T-cell (primary cell): ENCODE measurements around the gene CYP3A7. TPM values are rescaled to one million over a fixed set of nuclear protein-coding genes. Genes with fewer than 3 reads are reported as not detected.

Source experiments
- ATAC-seq, 4 experiments: fragments of 200-7000 bp in 3 of 4; fragments of 150-1000 bp in 1 of 4; cut with Tn5 transposase; replicated peaks in 1 of 4; 1 replicate in 3 of 4; 2 replicates in 1 of 4; pipeline ENCODE4 v1.10.0; 2021; ENCODE audit warnings: moderate library complexity in 3 of 4, mild to moderate bottlenecking in 2 of 4, moderate number of reproducible peaks in 1 of 4
- CTCF ChIA-PET, 2 donors: fragments of 300-600 bp; sonication (Branson Sonifier 250); formaldehyde crosslinking; loops; one replicate each; lab custom pipeline; 2022; ENCODE audit warnings: antibody characterized with exemption in 2 of 2; lab: Charles Lee
- POLR2A ChIA-PET, 2 donors: fragments of 300-600 bp; sonication (Branson Sonifier 250); formaldehyde crosslinking; loops; one replicate each; lab custom pipeline; 2022; ENCODE audit warnings: antibody characterized with exemption in 2 of 2; lab: Charles Lee
- DNase-seq, 35 experiments: peaks; one replicate each; pipeline versions ENCODE4 v3.0.0 to v3.0.0-alpha.2; 2013 to 2023
- H3K27ac ChIP-seq: one replicate; pipeline ENCODE4 v1.5.1; 2013; ENCODE audit warnings: low read length
- H3K27me3 ChIP-seq, 2 experiments: replicated peaks in 1 of 2; 1 replicate in 1 of 2; 2 replicates in 1 of 2; pipeline versions ENCODE4 v1.6.1 to v1.7.0; 2013; ENCODE audit warnings: low read length in 1 of 2, mixed read lengths in 1 of 2; ENCODE audit not compliant: control insufficient read depth in 2 of 2, insufficient read depth in 2 of 2; ENCODE audit errors: extremely low read depth in 1 of 2
- H3K36me3 ChIP-seq, 2 donors: 1 replicate in 1 of 2; 2 replicates in 1 of 2; pipeline versions ENCODE4 v1.6.1 to v1.7.0; 2013; ENCODE audit warnings: low read length in 1 of 2; ENCODE audit not compliant: control insufficient read depth in 2 of 2, insufficient read depth in 1 of 2; ENCODE audit errors: extremely low read depth in 1 of 2
- H3K4me1 ChIP-seq, 2 experiments: 1 replicate in 1 of 2; 2 replicates in 1 of 2; pipeline versions ENCODE4 v1.6.1 to v1.7.0; 2013; ENCODE audit warnings: low read length in 2 of 2, mixed read lengths in 1 of 2; ENCODE audit not compliant: insufficient read depth in 2 of 2, control insufficient read depth in 1 of 2; ENCODE audit errors: extremely low read depth in 1 of 2
- H3K4me3 ChIP-seq, 2 donors: 1 replicate in 1 of 2; 2 replicates in 1 of 2; pipeline versions ENCODE4 v1.5.1 to v1.7.0; 2013; ENCODE audit warnings: mild to moderate bottlenecking in 2 of 2, low read length in 1 of 2, moderate library complexity in 1 of 2; ENCODE audit not compliant: control insufficient read depth in 1 of 2; ENCODE audit errors: extremely low read depth in 1 of 2
- H3K9me3 ChIP-seq: 2 replicates; pipeline ENCODE4 v1.7.0; 2013
- H3K27ac Mint-ChIP-seq, 2 donors: one replicate each; pipeline ENCODE4 v1.8.0; 2020 to 2021; ENCODE audit warnings: mild to moderate bottlenecking in 2 of 2, mixed read lengths in 2 of 2
- H3K27me3 Mint-ChIP-seq, 2 donors: one replicate each; pipeline ENCODE4 v1.8.0; 2021 to 2022; ENCODE audit warnings: mixed read lengths in 2 of 2
- H3K36me3 Mint-ChIP-seq: one replicate; pipeline ENCODE4 v1.8.0; 2021; ENCODE audit warnings: mixed read lengths
- H3K4me1 Mint-ChIP-seq, 3 donors: one replicate each; pipeline ENCODE4 v1.8.0; 2020 to 2022; ENCODE audit warnings: mixed read lengths in 3 of 3, mild to moderate bottlenecking in 1 of 3
- H3K4me3 Mint-ChIP-seq, 3 donors: one replicate each; pipeline ENCODE4 v1.8.0; 2020 to 2022; ENCODE audit warnings: mild to moderate bottlenecking in 3 of 3, mixed read lengths in 3 of 3, moderate library complexity in 3 of 3
- H3K9me3 Mint-ChIP-seq, 3 donors: one replicate each; pipeline ENCODE4 v1.8.0; 2020 to 2022; ENCODE audit warnings: mixed read lengths in 3 of 3
- WGBS: methylation state at CpG from one replicate; pipeline ENCODE4 v1.1.5; 2013; ENCODE audit warnings: missing lambda C conversion rate; ENCODE audit not compliant: insufficient coverage; 5-methylcytosine and 5-hydroxymethylcytosine counted together
- total RNA-seq, 35 experiments: library from RNA in 6 of 35; stranded (reverse) in 6 of 35; fragments of 120-200 nt in 1 of 35; gene quantifications; one replicate each; pipeline versions ENCODE4 v1.2.1 to v1.2.4 and lab custom pipeline; 2013 to 2026

CYP3A7 gene
- not detected for total RNA-seq
- total RNA-seq (2013): not detected
- total RNA-seq (lab: John Stamatoyannopoulos, UW): 0 reads per million in 29 experiments

- H3K9me3 ChIP-seq: no peaks in the 10 kb centered on the region
- Mint-ChIP-seq H3K9me3 (no peaks in the 10 kb centered on the region), H3K36me3 (peaks cover 34% of the 10 kb centered on the region), H3K27ac (no peak within 1 kb of the TSS), H3K4me1 (no peaks in the 10 kb centered on the region), H3K27me3 (no peaks in the 10 kb centered on the region), H3K4me3 (no peak within 1 kb of the TSS)
- no peak within 1 kb of the TSS for H3K27ac ChIP-seq
- ChIA-PET POLR2A (no interaction called here), CTCF (interaction anchor here in 1 of 2 donors (0.8 kb wide), 1 partner anchor 118 kb away, joined by 3 read pairs; no protein-coding TSS in a partner anchor)
- H3K4me3 ChIP-seq: no peak within 1 kb of the TSS
- DNase-seq (no peak), ATAC-seq (no peak)
- no peaks in the 10 kb centered on the region for H3K36me3 ChIP-seq
- WGBS: no CpG with 5 or more reads among the region's 5 CpGs
- H3K27me3 ChIP-seq: no peaks in the 10 kb centered on the region
- H3K4me1 ChIP-seq: no peaks in the 10 kb centered on the region
These were observed at the start of gene CYP3A7 for GRCh38 chr7:99734987-99735386. Gene CYP3A7, minus strand, starts transcription at chr7:99735196. Its CDS starts 103 bp downstream, at chr7:99735093.

DNA sequence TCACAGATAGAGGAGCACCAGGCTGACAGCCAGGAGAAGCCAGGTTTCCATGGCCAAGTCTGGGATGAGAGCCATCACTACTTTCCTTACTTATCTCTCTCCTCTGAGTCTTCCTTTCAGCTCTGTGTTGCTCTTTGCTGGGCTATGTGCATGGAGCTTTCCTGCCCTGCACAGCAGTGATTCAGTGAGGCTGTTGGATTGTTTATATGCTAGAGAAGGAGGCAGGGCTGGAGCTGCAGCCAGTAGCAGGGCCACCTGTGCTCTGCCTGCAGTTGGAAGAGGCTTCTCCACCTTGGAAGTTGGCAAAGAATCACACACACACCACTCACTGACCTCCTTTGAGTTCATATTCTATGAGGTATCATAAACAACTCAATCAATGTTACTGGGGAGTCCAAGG, 49.0 kb upstream of the CYP3A7 start, which contains the start of gene CYP3A4:
Gene CYP3A4, minus strand, starts transcription at position 178 of the 400 bp plus-strand sequence. Its CDS starts 103 bp downstream, at position 75.
- H3K36me3 ChIP-seq: no peaks in the 10 kb centered on the region
- no peak within 1 kb of the TSS for H3K4me3 ChIP-seq
- ChIA-PET CTCF (no interaction called here), POLR2A (no interaction called here)
- no peak within 1 kb of the TSS for H3K4me3 Mint-ChIP-seq
- peaks cover 0 to 17% (median 6%) of the 10 kb centered on the region in 3 donors for H3K4me1 Mint-ChIP-seq
- no peaks in the 10 kb centered on the region for H3K9me3 ChIP-seq
- H3K27me3 ChIP-seq: peaks cover 0 to 4% of the 10 kb centered on the region in 2 experiments
- H3K27ac ChIP-seq: no peak within 1 kb of the TSS
- no peak for ATAC-seq
- no peak within 1 kb of the TSS for H3K27ac Mint-ChIP-seq
- DNase-seq: no peak
- peaks cover 0 to 2% of the 10 kb centered on the region in 2 experiments for H3K4me1 ChIP-seq
- no peaks in the 10 kb centered on the region for H3K9me3 Mint-ChIP-seq
- H3K36me3 Mint-ChIP-seq: no peaks in the 10 kb centered on the region
- peaks cover 8 to 19% of the 10 kb centered on the region in 2 donors for H3K27me3 Mint-ChIP-seq

GRCh38 chr7:99782012-99782953, 47.3 kb upstream of the CYP3A7 start:
- WGBS: no CpG with 5 or more reads among the region's 5 CpGs
- CTCF ChIA-PET: no interaction called here
- Histone ChIP-seq H3K4me1 (no peaks in the 10 kb centered on the region), H3K4me3 (no peak overlapping the region), H3K27me3 (peaks cover 0 to 4% of the 10 kb centered on the region in 2 experiments), H3K27ac (no peak overlapping the region), H3K9me3 (no peaks in the 10 kb centered on the region), H3K36me3 (no peaks in the 10 kb centered on the region)
- H3K9me3 Mint-ChIP-seq: no peaks in the 10 kb centered on the region
- DNase-seq (no peak), ATAC-seq (no peak)
- H3K36me3 Mint-ChIP-seq: no peaks in the 10 kb centered on the region
- H3K27ac Mint-ChIP-seq: no peak overlapping the region
- peaks cover 10 to 19% of the 10 kb centered on the region in 2 donors for H3K27me3 Mint-ChIP-seq
- H3K4me1 Mint-ChIP-seq: peaks cover 0 to 8% (median 0%) of the 10 kb centered on the region in 3 donors
- POLR2A ChIA-PET: no interaction called here
- no peak overlapping the region for H3K4me3 Mint-ChIP-seq

DNA sequence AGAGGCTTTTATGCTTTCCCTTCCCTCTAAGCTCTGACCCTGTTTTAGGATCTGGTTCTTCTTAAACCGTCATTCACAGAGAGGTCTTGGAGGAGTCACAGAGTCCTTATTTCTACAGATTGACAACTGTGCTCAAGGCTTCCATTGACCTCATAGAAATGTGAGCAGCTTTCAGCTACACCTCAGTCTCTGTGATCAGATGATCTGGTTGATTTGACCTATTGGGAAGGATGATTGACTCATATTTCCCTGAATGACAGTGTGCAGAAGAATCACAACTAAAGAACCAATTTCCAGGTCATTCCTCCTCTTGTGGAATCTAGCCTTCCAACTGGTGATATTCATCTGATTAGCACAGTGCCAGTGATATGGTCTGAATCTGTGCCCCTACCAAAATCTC, 45.6 kb upstream of the CYP3A7 start:
- Mint-ChIP-seq H3K27me3 (peaks cover 18 to 26% of the 10 kb centered on the region in 2 donors), H3K4me3 (no peak overlapping the region), H3K27ac (no peak overlapping the region), H3K4me1 (no peaks in the 10 kb centered on the region), H3K9me3 (no peaks in the 10 kb centered on the region), H3K36me3 (no peaks in the 10 kb centered on the region)
- ChIA-PET POLR2A (no interaction called here), CTCF (no interaction called here)
- 100% methylated on average over 1 of the region's 1 CpG for WGBS
- H3K27ac ChIP-seq: no peak overlapping the region
- no peak overlapping the region for H3K4me3 ChIP-seq
- no peak for DNase-seq
- no peaks in the 10 kb centered on the region for H3K9me3 ChIP-seq
- no peaks in the 10 kb centered on the region for H3K36me3 ChIP-seq
- H3K27me3 ChIP-seq: peaks cover 0 to 4% of the 10 kb centered on the region in 2 experiments
- no peak for ATAC-seq
- no peaks in the 10 kb centered on the region for H3K4me1 ChIP-seq

- H3K4me1 ChIP-seq: no peaks in the 10 kb centered on the region
- Mint-ChIP-seq H3K36me3 (no peaks in the 10 kb centered on the region), H3K4me1 (no peaks in the 10 kb centered on the region), H3K27me3 (peaks cover 25 to 31% of the 10 kb centered on the region in 2 donors), H3K4me3 (no peak overlapping the region), H3K9me3 (no peaks in the 10 kb centered on the region), H3K27ac (no peak overlapping the region)
- ATAC-seq (no peak), DNase-seq (no peak)
- no peaks in the 10 kb centered on the region for H3K9me3 ChIP-seq
- whole genome bisulfite sequencing: 86% methylated on average over 1 of the region's 3 CpGs
- POLR2A ChIA-PET: no interaction called here
- H3K27ac ChIP-seq: no peak overlapping the region
- H3K27me3 ChIP-seq: peaks cover 0 to 4% of the 10 kb centered on the region in 2 experiments
- H3K4me3 ChIP-seq: no peak overlapping the region
- H3K36me3 ChIP-seq: no peaks in the 10 kb centered on the region
- CTCF ChIA-PET: no interaction called here
These were observed 45.0 kb upstream of the CYP3A7 start for GRCh38 chr7:99779949-99780348.

DNA sequence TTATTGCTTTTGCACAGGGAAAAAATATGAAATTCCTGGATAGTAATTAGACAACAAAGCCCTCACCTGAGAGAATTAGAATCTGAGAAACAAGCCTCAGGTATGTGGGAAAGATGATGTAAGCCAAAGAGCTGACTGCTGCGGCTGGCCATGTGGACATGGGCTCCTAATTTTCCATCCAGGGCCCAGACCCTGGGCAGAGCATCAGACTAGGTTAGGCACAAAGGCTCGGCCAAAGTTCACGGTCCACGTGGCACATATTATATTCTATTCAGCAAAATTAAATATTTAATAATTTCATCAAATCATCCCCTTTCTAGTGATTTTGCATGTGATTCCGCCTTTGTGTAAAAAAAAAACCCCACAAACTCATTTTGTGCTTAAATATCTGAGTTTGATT, 43.9 kb upstream of the CYP3A7 start:
- Mint-ChIP-seq H3K4me3 (no peak overlapping the region), H3K36me3 (no peaks in the 10 kb centered on the region), H3K27me3 (peaks cover 26 to 29% of the 10 kb centered on the region in 2 donors), H3K27ac (no peak overlapping the region), H3K9me3 (peaks cover 0 to 4% (median 4%) of the 10 kb centered on the region in 3 donors), H3K4me1 (no peaks in the 10 kb centered on the region)
- H3K4me3 ChIP-seq: no peak overlapping the region
- WGBS: 73% methylated on average over 2 of the region's 5 CpGs
- no peak for DNase-seq
- no peak for ATAC-seq
- H3K36me3 ChIP-seq: no peaks in the 10 kb centered on the region
- H3K9me3 ChIP-seq: no peaks in the 10 kb centered on the region
- ChIA-PET POLR2A (interaction anchor here in 1 of 2 donors (0.6 kb wide), 1 partner anchor 1665 kb away, joined by 4 read pairs; no protein-coding TSS in a partner anchor), CTCF (no interaction called here)
- H3K27ac ChIP-seq: no peak overlapping the region
- H3K27me3 ChIP-seq: peaks cover 2% of the 10 kb centered on the region in 2 experiments
- no peaks in the 10 kb centered on the region for H3K4me1 ChIP-seq
